G401 (cell line): Measurements from ENCODE around the gene OTULIN. TPM values are rescaled to one million over a fixed set of nuclear protein-coding genes. Genes with fewer than 3 reads are reported as not detected.

Source experiments
- DNase-seq: peaks from one replicate; pipeline ENCODE4 v3.0.0-alpha.2; 2015; ENCODE audit warnings: low spot score
- in situ Hi-C: cut with HindIII; loops from 2 replicates; pipeline ENCODE4 v1.10.0; 2016; ENCODE audit warnings: low sequenced_read_pairs, mixed read lengths
- total RNA-seq: library from RNA; depleted of rRNA; stranded (reverse); fragments of >200 nt; shearing (Covaris generic); gene quantifications from 2 replicates; pipeline ENCODE4 v1.2.3, GENCODE V29; 2014; rRNA removed

OTULIN gene
- total RNA-seq, result 23.5 and 32.8 TPM in 2 replicates

GRCh38 chr5:14664270-14665100 is at the start of gene OTULIN:
Gene OTULIN (plus strand): TSS chr5:14664718. CDS start chr5:14664826, 108 bp downstream.
- DNase-seq, result peak; percentile 87
- in situ Hi-C loops, result no loop called here

GRCh38 chr5:14615365-14615764 is 49.2 kb upstream of the OTULIN start:
- in situ Hi-C loops, result no loop called here
- DNase-seq, result no peak

DNA sequence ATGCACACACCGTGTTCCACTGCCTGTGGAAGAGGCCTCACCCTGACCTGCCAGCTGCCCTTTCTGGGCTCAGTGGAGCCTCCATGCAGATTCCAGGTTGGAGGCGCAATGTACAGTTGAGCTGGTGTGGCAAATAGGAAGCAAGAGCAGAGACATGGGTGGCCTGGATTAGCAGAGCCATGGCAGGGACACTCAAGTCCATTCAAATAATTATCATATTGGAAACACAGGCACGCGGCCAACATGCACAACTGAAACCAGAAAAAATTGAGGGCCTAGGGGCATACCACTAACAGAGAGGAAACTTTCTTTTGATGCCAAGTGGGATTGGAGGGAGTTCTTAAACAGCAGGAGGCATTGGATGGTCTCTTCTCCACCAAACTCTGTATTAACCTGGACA is 47.1 kb upstream of the OTULIN start:
- in situ Hi-C loops, result no loop called here
- DNase-seq, result no peak

GRCh38 chr5:14627270-14627669 is 37.2 kb upstream of the OTULIN start:
- in situ Hi-C loops, result no loop called here
- DNase-seq, result no peak

GRCh38 chr5:14628346-14628745 is 36.2 kb upstream of the OTULIN start:
- DNase-seq, result no peak
- in situ Hi-C loops, result no loop called here

- in situ Hi-C loops, result no loop called here
- no peak for DNase-seq
Observed at GRCh38 chr5:14630671-14631070, 33.8 kb upstream of the OTULIN start.

GRCh38 chr5:14635656-14636055 is 28.9 kb upstream of the OTULIN start:
- in situ Hi-C loops, result no loop called here
- no peak for DNase-seq

DNA sequence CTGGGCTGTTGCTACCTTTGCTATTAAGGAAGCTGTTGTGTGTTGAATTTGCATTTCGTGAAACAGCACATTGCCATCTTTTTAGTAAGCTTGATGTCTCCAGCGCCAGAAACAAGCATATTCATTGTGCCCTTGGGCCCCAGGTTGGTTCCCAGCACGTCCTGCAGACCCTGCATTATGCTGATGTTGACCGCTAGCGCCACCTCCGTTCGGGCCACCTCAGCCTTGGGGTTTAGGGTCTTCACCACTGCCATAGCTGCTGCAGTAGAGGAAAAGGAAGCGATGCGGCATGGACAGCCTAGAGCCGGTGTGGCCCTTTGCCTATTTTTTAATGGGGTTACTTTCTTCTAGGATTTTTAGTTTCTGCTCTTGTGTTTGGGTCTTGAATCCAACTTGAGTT is 23.8 kb upstream of the OTULIN start:
- in situ Hi-C loops, result no loop called here
- no peak for DNase-seq

DNA sequence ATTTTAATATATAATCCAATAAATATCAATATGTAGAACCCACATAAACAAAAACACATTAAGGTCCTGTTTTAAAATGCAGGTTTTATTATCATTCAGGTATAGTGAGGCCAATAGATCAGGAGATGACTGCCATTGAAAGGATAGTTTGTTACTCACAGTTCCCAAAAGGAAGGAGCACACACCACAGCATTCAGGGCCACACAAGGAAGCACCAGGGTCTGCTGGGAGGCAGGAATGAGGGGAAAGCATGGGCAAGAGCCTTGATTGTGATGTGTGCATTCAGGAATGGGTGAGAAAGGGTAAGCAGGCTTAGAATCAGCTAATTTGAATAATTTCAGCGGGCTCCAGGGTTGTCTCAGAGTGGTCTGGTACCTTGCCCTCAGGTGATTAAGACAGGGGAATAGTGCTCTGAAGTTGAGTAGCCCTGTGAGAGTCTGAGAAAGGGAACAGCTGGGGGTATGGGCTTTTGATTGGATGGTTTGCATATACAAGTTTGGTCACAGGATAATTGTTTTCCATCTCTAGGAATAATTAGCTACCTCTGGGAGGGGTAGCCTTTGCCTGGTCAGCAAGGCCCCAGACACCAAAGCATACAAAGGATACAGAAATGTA is 19.8 kb upstream of the OTULIN start:
- in situ Hi-C loops, result no loop called here
- no peak for DNase-seq

DNA sequence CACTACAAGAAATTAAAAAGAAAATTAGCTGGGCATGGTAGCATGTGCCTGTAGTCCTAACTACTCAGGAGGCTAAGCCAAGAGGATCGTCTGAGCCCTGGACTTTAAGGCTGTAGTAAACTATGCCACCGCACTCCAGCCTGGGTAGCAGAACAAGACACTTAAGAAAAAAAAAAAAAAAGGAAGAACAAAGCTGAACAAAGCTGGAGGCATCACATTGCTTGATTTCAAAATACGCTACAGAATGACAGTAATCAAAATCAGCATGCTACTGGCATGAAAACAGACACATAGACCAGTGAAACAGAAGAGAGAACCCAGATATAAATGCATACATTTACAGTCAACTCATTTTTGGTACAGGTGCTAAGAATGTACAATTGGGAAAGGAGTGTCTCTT is 14.5 kb upstream of the OTULIN start:
- no peak for DNase-seq
- in situ Hi-C loops, result no loop called here

DNA sequence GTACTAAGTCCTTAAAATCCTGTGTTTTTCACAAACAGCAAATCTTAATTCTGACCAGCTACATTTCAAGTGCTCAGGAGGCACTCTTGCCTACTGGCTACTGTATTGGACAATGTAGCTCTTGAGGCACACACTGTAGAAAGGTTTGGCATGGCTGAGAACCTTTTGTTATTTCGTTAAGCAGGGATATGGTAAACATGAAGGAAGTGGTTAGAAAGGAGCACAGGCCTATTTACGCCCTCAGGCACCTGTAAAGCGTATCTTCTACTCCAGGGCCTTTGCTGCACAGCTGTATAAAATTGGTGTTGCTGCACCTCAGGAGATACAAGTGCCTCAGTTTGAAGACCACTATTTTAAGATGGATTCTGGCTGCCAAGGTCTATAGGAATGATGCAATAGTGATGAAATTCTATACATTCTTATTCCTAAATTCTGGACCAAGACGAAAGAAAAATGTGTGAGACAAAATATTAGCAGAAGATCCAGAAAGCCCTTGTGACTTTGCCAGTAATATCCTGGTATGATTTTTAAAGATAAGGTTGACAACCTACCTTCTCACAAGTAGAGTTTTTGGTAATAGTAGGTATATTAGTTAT is 9.3 kb upstream of the OTULIN start:
- in situ Hi-C loops, result no loop called here
- DNase-seq, result no peak

DNA sequence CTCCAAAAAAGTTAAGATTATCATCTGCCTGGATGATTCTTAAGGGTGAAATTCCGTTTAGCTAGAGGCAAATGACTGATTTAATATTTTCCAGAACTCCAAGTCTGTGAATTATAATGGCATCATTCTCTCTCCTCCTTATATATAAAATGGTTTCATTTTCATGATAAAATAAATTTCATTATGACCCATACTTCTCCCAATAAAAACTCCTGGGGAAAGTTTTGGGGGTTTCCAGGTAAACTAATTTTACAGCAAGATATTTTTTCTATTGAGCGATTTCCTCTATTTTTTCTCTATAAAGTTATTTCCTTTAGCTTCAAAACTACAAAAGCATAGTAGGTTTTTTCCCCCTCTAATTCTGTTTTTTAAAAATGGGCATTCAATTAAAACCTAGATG is 7.6 kb upstream of the OTULIN start:
- DNase-seq, result no peak
- in situ Hi-C loops, result no loop called here

DNA sequence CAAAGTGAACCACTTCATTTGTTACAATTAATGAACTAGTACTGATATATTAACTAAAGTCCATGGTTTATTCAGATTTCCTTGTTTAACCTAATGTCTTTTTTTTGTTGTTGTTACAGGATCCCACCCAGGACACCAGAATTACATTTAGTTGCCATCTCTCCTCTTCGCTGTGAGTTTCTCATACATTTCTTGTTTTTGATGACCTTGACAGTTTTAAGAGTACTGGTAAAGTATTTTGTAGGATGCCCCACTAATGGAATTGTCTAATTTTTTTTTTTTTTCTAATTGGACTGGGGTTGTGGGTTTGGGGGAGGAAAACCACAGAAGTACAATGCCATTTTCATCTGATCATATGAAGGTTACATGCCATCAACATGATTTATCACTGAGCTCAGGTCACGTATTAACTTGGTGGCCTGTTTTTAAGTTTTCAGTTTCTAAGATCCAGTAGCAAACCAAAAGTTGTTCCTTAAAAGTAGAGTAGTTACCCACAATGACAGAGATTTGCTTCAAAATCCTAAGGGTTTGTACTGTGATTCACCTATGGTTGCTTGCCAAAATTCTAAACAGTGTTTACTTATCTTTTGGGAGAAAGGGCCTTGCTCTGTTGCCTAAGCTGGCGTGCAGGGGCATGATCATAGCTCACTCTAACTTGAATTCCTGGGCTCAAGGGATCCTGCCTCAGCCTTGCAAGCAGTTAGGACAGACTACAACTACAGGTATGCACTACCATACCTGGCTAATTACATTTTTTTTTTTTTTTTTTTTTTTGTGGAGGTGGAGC is 4.5 kb upstream of the OTULIN start:
- in situ Hi-C loops, result no loop called here

DNA sequence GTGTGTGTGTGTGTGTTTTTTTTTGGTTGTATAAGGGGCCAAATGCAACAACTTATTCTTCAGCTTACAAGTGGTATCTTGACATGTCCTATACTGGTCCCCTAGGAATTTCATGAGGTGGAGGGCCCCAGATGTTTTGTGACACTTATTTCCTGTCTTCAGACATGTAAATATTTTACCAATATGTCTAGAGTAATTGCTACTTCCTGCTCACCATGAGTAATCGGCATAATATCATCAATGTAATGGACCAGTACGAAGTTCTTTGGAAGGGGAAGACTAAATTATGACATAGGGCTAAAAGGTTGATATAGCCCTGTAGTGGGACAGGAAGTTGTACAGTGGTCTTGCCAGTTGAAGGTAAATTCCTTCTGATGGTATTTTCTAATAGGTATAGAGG is 3.7 kb upstream of the OTULIN start:
- in situ Hi-C loops, result no loop called here

More for the DNA sequence above, 4.5 kb upstream of the OTULIN start:
- no peak for DNase-seq

GRCh38 chr5:14662721-14663260 is 1.7 kb upstream of the OTULIN start:
- DNase-seq, result no peak
- in situ Hi-C loops, result no loop called here

More for the DNA sequence above, 3.7 kb upstream of the OTULIN start:
- DNase-seq, result no peak

DNA sequence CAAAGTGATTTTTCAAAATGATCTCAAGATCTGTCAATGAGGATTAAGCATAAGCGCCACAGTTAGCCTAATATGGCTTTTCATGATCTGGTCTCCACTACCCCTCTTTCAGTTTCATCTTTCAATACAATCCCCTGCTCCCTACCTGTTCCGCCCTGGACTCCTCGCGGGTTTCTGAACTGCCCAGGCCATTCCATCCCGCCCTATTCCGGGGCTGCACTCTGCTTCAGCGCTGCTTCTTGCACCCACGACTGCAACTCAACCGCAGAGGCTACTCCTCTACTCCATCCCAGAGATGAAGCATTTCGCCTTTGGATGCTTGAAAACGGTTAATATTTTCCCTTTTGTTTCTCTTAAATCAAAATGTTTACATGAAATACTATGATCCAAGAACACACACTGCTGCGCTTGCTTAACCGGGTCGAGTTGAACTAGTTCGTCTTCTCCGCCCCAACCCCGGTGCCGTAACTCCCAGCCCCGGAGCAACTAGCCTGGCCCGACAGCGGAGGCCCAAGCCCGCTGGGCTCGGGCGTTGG is 716 bp upstream of the OTULIN start:
- no peak for DNase-seq
- in situ Hi-C loops, result no loop called here

- in situ Hi-C loops, result no loop called here
- peak; percentile 40 for DNase-seq
Observed at GRCh38 chr5:14665101-14665822, 744 bp downstream of the OTULIN start.

- no peak for DNase-seq
- in situ Hi-C loops, result no loop called here
Observed at GRCh38 chr5:14665949-14666348, 1.4 kb downstream of the OTULIN start.
